Measurements from ENCODE around the gene SPNS2.

GRCh38 chr17:4576161-4576558 lies 77.5 kb downstream of the SPNS2 start:
- no peak for TF ChIP-seq CTCF (IDR thresholded peaks at IDR 0.05)
- TF ChIP-seq EZH2 (IDR thresholded peaks at IDR 0.05): no peak
- no peak for TF ChIP-seq EZH2phosphoT487 (IDR thresholded peaks at IDR 0.05)

Measured in neural progenitor cell (in vitro differentiated cells).